Measurements from ENCODE around the gene SIGLEC10. TPM values are rescaled to one million over a fixed set of nuclear protein-coding genes. Genes with fewer than 3 reads are reported as not detected.

The SIGLEC10 gene
- polyA plus RNA-seq, 2 of the 4 experiments (the other 2 are of a cell fraction), result not detected

DNA sequence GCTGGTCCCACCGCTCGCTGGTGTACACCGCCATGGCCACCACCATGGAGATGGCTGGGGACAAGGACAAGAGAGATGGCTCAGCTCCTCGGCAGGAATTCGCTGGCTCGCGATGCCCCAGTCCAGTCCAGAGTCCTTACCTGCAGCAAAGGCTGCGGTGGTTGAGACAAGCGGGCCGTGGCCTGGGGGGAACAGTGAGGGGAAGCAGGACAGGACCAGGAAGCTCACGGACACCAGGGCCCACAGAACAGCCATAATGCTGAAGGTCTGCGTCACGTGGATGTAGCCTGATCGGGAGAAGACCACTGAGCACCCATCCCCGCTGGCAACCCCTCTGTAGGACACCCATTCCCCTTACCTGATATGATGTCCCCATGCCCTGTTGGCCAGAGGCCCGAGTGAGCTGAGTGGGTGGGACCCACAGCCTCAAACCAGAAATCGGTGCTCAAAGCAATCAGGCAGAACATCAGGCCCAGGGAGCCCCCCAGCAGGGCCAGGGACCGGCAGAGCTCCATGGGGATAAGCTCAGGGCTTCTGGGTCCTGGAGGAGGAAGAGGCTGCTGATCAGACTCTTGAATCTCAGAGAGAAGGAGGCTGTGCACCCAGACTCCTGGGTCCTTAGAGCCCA lies 45.3 kb downstream of the SIGLEC10 start:
- POLR2A ChIA-PET, result interaction anchor here (1.0 kb wide), 1 partner anchor 33 kb away, joined by 5 read pairs; no protein-coding TSS in a partner anchor
- 77% methylated on average over 15 of the region's 18 CpGs for WGBS (ENCODE audit: missing lambda C conversion rate)

DNA sequence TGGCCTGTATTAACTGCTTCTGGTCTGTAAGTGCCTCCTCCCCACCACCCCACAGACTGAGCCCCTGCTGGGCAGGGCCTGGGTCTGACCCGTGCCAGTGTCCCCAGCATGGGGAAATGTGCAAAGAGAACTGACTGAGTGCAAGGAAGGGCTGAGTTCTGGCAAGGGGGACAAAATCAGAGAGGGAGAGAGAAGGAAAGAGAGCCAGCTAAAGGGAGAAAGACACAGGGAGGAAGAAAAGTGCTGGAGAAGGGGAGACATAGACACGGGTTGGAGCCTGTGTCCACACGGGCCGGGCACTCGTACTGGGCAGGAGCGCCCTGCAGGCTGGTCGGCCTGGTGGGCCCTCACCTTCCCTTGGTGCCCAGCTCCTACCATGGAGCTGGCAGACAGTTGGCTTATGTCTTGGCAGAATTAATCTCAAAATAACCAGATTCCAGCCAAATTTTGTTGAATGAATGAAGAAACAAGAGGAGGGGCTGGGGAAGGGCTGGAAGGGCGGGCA lies 46.2 kb downstream of the SIGLEC10 start:
- no peaks in the 10 kb centered on the region for H3K9me3 ChIP-seq
- 82% methylated on average over 8 of the region's 8 CpGs for WGBS (ENCODE audit: missing lambda C conversion rate)
- no peak for TF ChIP-seq NFE2L2 (conservative IDR thresholded peaks at IDR 0.05; ENCODE audit: low read length)
- no peak for TF ChIP-seq HOXB5 (CRISPR knock-in tag; IDR thresholded peaks at IDR 0.05)
- 0 out of 2 replicates have a peak, but pooled peaks have one; percentile 16 for TF ChIP-seq POLR2A (IDR thresholded peaks at IDR 0.05; ENCODE audit: low read length)
- TF ChIP-seq BHLHE40 (IDR thresholded peaks at IDR 0.05; ENCODE audit: low read depth, low read length), result no peak
- TF ChIP-seq, protein P1, sequence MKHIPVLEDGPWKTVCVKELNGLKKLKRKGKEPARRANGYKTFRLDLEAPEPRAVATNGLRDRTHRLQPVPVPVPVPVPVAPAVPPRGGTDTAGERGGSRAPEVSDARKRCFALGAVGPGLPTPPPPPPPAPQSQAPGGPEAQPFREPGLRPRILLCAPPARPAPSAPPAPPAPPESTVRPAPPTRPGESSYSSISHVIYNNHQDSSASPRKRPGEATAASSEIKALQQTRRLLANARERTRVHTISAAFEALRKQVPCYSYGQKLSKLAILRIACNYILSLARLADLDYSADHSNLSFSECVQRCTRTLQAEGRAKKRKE (CRISPR knock-in tag; IDR thresholded peaks at IDR 0.05; ENCODE audit: low read depth), result no peak
- no peak for TF ChIP-seq MAZ (IDR thresholded peaks at IDR 0.05; ENCODE audit: borderline replicate concordance, low read depth, low read length)
- FAIRE-seq, result no peak
- H3K27ac ChIP-seq, result no peak overlapping the region
- POLR2A ChIA-PET, result interaction anchor here (1.0 kb wide), 1 partner anchor 32 kb away, joined by 5 read pairs; no protein-coding TSS in a partner anchor
- no peak for ATAC-seq
- no peak overlapping the region for H3K4me3 ChIP-seq
- CTCF ChIA-PET, result interaction anchor here (1.4 to 5.7 kb wide), 2 partner anchors 32 to 102 kb away, joined by 5 to 28 read pairs; no protein-coding TSS in a partner anchor
- H3K4me2 ChIP-seq, result no peak overlapping the region
- no peak for DNase-seq (ENCODE audit: low read depth in 1 of 2, low spot score in 1 of 2)
- peaks cover 7% of the 10 kb centered on the region for H3K4me1 ChIP-seq

More for the DNA sequence above, 45.3 kb downstream of the SIGLEC10 start:
- DNase-seq (ENCODE audit: low read depth in 1 of 2, low spot score in 1 of 2) (no peak), FAIRE-seq (no peak), ATAC-seq (no peak)
- H3K4me2 ChIP-seq, result no peak overlapping the region
- H3K4me1 ChIP-seq, result peaks cover 7% of the 10 kb centered on the region
- no peak overlapping the region for H3K4me3 ChIP-seq
- TF ChIP-seq EHF (CRISPR knock-in tag; IDR thresholded peaks at IDR 0.05), result no peak
- no peak for TF ChIP-seq HOXB5 (CRISPR knock-in tag; IDR thresholded peaks at IDR 0.05)
- TF ChIP-seq, protein P2, sequence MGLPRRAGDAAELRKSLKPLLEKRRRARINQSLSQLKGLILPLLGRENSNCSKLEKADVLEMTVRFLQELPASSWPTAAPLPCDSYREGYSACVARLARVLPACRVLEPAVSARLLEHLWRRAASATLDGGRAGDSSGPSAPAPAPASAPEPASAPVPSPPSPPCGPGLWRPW (IDR thresholded peaks at IDR 0.05), result no peak
- TF ChIP-seq GATA3 (IDR thresholded peaks at IDR 0.05; ENCODE audit: borderline replicate concordance), result no peak
- TF ChIP-seq POLR2A (IDR thresholded peaks at IDR 0.05; ENCODE audit: low read length), result no peak
- no peak for TF ChIP-seq RARB (CRISPR knock-in tag; IDR thresholded peaks at IDR 0.05)
- no peak for TF ChIP-seq ESRRA (IDR thresholded peaks at IDR 0.05; ENCODE audit: borderline replicate concordance, low read length)
- no peak for TF ChIP-seq KDM1A (IDR thresholded peaks at IDR 0.05; ENCODE audit: low read depth)
- no peak for TF ChIP-seq TP53 (CRISPR knock-in tag; IDR thresholded peaks at IDR 0.05)
- no peak for TF ChIP-seq TFCP2L1 (CRISPR knock-in tag; IDR thresholded peaks at IDR 0.05)
- no peak for TF ChIP-seq CEBPB (IDR thresholded peaks at IDR 0.05)
- CTCF ChIA-PET, result interaction anchor here (0.8 to 5.7 kb wide), 4 partner anchors 9 to 50 kb away, joined by 3 to 28 read pairs (median 4); no protein-coding TSS in a partner anchor
- no peaks in the 10 kb centered on the region for H3K9me3 ChIP-seq
- no peak overlapping the region for H3K27ac ChIP-seq

DNA sequence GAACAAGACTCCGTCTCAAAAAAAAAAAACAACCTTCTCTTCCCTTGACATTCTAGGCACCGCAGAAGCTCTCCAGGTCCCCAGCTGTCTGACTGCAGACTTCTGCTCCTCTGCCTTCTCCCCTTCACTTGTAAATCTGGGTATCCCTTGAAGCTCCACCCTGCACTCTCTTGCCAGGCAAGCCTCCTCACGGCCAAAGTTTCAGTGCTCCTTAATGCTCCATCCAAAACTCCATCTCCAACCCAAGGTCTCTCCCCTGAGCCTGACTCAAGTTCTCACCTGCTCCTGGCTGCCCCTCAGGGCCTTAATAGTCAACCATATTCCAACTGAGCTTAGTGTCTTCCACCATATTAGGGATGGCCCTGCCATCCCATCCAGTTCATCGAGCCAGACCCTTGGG lies 47.2 kb downstream of the SIGLEC10 start:
- H3K9me3 ChIP-seq, result no peaks in the 10 kb centered on the region
- TF ChIP-seq FOXS1 (CRISPR knock-in tag; IDR thresholded peaks at IDR 0.05), result no peak
- no peak for TF ChIP-seq POLR2A (IDR thresholded peaks at IDR 0.05; ENCODE audit: low read length)
- no peak for TF ChIP-seq JUNB (IDR thresholded peaks at IDR 0.05)
- TF ChIP-seq MAZ (IDR thresholded peaks at IDR 0.05; ENCODE audit: borderline replicate concordance, low read depth, low read length), result no peak
- no peak for TF ChIP-seq GATA3 (IDR thresholded peaks at IDR 0.05; ENCODE audit: borderline replicate concordance)
- TF ChIP-seq, protein P2 (IDR thresholded peaks at IDR 0.05), result no peak
- TF ChIP-seq MYC (IDR thresholded peaks at IDR 0.05; ENCODE audit: borderline replicate concordance, low read length), result no peak
- no peak for TF ChIP-seq HOXA7 (CRISPR knock-in tag; IDR thresholded peaks at IDR 0.05)
- no peak for TF ChIP-seq MAFK (IDR thresholded peaks at IDR 0.05; ENCODE audit: partially characterized antibody)
- no peak for TF ChIP-seq ZSCAN20 (CRISPR knock-in tag; IDR thresholded peaks at IDR 0.05)
- no peak for TF ChIP-seq HOXB13 (CRISPR knock-in tag; IDR thresholded peaks at IDR 0.05; ENCODE audit: low read depth)
- no peak for TF ChIP-seq ZC3H11A (IDR thresholded peaks at IDR 0.05)
- TF ChIP-seq SMC3 (IDR thresholded peaks at IDR 0.05), result no peak
- no peak for TF ChIP-seq RCOR1 (IDR thresholded peaks at IDR 0.05; ENCODE audit: low read depth, low read length)
- POLR2A ChIA-PET, result interaction anchor here (0.9 kb wide), 1 partner anchor 31 kb away, joined by 3 read pairs; no protein-coding TSS in a partner anchor
- ATAC-seq (no peak), DNase-seq (ENCODE audit: low read depth in 1 of 2, low spot score in 1 of 2) (no peak), FAIRE-seq (no peak)
- H3K27ac ChIP-seq, result no peak overlapping the region
- peaks cover 9% of the 10 kb centered on the region for H3K4me1 ChIP-seq
- CTCF ChIA-PET, result interaction anchor here (0.5 to 5.7 kb wide), 7 partner anchors 15 to 1094 kb away, joined by 3 to 28 read pairs (median 3); partner anchors contain the start of gene ZNF175
- no peak overlapping the region for H3K4me3 ChIP-seq
- 61% methylated on average over 4 of the region's 4 CpGs for WGBS (ENCODE audit: missing lambda C conversion rate)
- H3K4me2 ChIP-seq, result no peak overlapping the region
